Measurements from ENCODE around the gene PPM1L.

Gene PPM1L

GRCh38 chr3:160804762-160805161, 48.7 kb downstream of the PPM1L start:
- no peaks in the 10 kb centered on the region for H3K9me3 ChIP-seq (ENCODE audit: low read length)
- H3K9ac ChIP-seq (ENCODE audit: low read length): no peak overlapping the region
- H3K4me1 ChIP-seq (ENCODE audit: insufficient read depth, low read length, severe bottlenecking): no peaks in the 10 kb centered on the region
- H3K27me3 ChIP-seq (ENCODE audit: insufficient read depth, low read length): 0 out of 2 replicates have a peak, but pooled peaks cover 4% of the 10 kb centered on the region
- no peaks in the 10 kb centered on the region for H3K79me2 ChIP-seq (ENCODE audit: insufficient read depth, low read length)
- H3K27ac ChIP-seq (ENCODE audit: low read depth, low read length, poor library complexity, severe bottlenecking): no peak overlapping the region
- TF ChIP-seq EZH2 (IDR thresholded peaks at IDR 0.05; ENCODE audit: borderline replicate concordance, low read length) (no peak), CTCF (IDR thresholded peaks at IDR 0.05; ENCODE audit: low read length) (no peak)
- no peak overlapping the region for H3K4me2 ChIP-seq (ENCODE audit: low read length)
- H3K9me2 ChIP-seq (ENCODE audit: low read depth, low read length): no peaks in the 10 kb centered on the region
- H2AFZ ChIP-seq (ENCODE audit: low read length): no peak overlapping the region
- H3K36me3 ChIP-seq (ENCODE audit: insufficient read depth, low read length): no peaks in the 10 kb centered on the region
- no peaks in the 10 kb centered on the region for H4K20me1 ChIP-seq (ENCODE audit: insufficient read depth, low read length)
- no peaks in the 10 kb centered on the region for H3F3A ChIP-seq (ENCODE audit: insufficient read depth, low read length)
- H3K4me3 ChIP-seq (ENCODE audit: low read depth, low read length, poor library complexity, severe bottlenecking): no peak overlapping the region

- H3K36me3 ChIP-seq (ENCODE audit: insufficient read depth, low read length): no peaks in the 10 kb centered on the region
- no peak overlapping the region for H2AFZ ChIP-seq (ENCODE audit: low read length)
- H3K4me1 ChIP-seq (ENCODE audit: insufficient read depth, low read length, severe bottlenecking): no peaks in the 10 kb centered on the region
- no peaks in the 10 kb centered on the region for H3K9me3 ChIP-seq (ENCODE audit: low read length)
- no peaks in the 10 kb centered on the region for H3F3A ChIP-seq (ENCODE audit: insufficient read depth, low read length)
- TF ChIP-seq EZH2 (IDR thresholded peaks at IDR 0.05; ENCODE audit: borderline replicate concordance, low read length): no peak
- TF ChIP-seq CTCF (IDR thresholded peaks at IDR 0.05; ENCODE audit: low read length): no peak
- H3K4me3 ChIP-seq (ENCODE audit: low read depth, low read length, poor library complexity, severe bottlenecking): no peak overlapping the region
- no peaks in the 10 kb centered on the region for H3K9me2 ChIP-seq (ENCODE audit: low read depth, low read length)
- H3K27me3 ChIP-seq (ENCODE audit: insufficient read depth, low read length): 0 out of 2 replicates have a peak, but pooled peaks cover 4% of the 10 kb centered on the region
- H3K4me2 ChIP-seq (ENCODE audit: low read length): no peak overlapping the region
- no peaks in the 10 kb centered on the region for H4K20me1 ChIP-seq (ENCODE audit: insufficient read depth, low read length)
- H3K79me2 ChIP-seq (ENCODE audit: insufficient read depth, low read length): no peaks in the 10 kb centered on the region
- no peak overlapping the region for H3K27ac ChIP-seq (ENCODE audit: low read depth, low read length, poor library complexity, severe bottlenecking)
- H3K9ac ChIP-seq (ENCODE audit: low read length): no peak overlapping the region
Measured at GRCh38 chr3:160806094-160806493, 50.1 kb downstream of the PPM1L start.

GRCh38 chr3:160806686-160807085, 50.7 kb downstream of the PPM1L start:
- Histone ChIP-seq H3K4me3 (ENCODE audit: low read depth, low read length, poor library complexity, severe bottlenecking) (no peak overlapping the region), H3K9me2 (ENCODE audit: low read depth, low read length) (no peaks in the 10 kb centered on the region), H3K4me2 (ENCODE audit: low read length) (no peak overlapping the region), H3K9ac (ENCODE audit: low read length) (no peak overlapping the region), H3F3A (ENCODE audit: insufficient read depth, low read length) (no peaks in the 10 kb centered on the region), H2AFZ (ENCODE audit: low read length) (no peak overlapping the region), H3K9me3 (ENCODE audit: low read length) (no peaks in the 10 kb centered on the region), H3K4me1 (ENCODE audit: insufficient read depth, low read length, severe bottlenecking) (no peaks in the 10 kb centered on the region), H3K79me2 (ENCODE audit: insufficient read depth, low read length) (no peaks in the 10 kb centered on the region), H4K20me1 (ENCODE audit: insufficient read depth, low read length) (no peaks in the 10 kb centered on the region), H3K27ac (ENCODE audit: low read depth, low read length, poor library complexity, severe bottlenecking) (no peak overlapping the region), H3K27me3 (ENCODE audit: insufficient read depth, low read length) (0 out of 2 replicates have a peak, but pooled peaks cover 4% of the 10 kb centered on the region), H3K36me3 (ENCODE audit: insufficient read depth, low read length) (no peaks in the 10 kb centered on the region)
- TF ChIP-seq CTCF (IDR thresholded peaks at IDR 0.05; ENCODE audit: low read length): no peak
- TF ChIP-seq EZH2 (IDR thresholded peaks at IDR 0.05; ENCODE audit: borderline replicate concordance, low read length): no peak
